H1 (cell line): ENCODE data around the gene ITGA6. TPM values are rescaled to one million over a fixed set of nuclear protein-coding genes. Genes with fewer than 3 reads are reported as not detected.

Source experiments
- CTCF ChIA-PET: fragments of 300-600 bp; sonication (Branson Sonifier 250); formaldehyde crosslinking; loops from one replicate; lab custom pipeline; 2021; ENCODE audit not compliant: partially characterized antibody; lab: Charles Lee
- POLR2A ChIA-PET: fragments of 300-600 bp; sonication (Branson Sonifier 250); formaldehyde crosslinking; loops from one replicate; lab custom pipeline; 2021; ENCODE audit warnings: inconsistent platforms; ENCODE audit not compliant: partially characterized antibody; lab: Charles Lee
- DNase-seq, 2 experiments: peaks; one replicate each; pipeline versions ENCODE4 v3.0.0 to v3.0.0-alpha.2; 2010 to 2022; ENCODE audit warnings: low spot score in 2 of 2, low read depth in 1 of 2, mixed read lengths in 1 of 2
- FAIRE-seq: peaks from 2 replicates; lab custom pipeline; 2011; peaks lifted over from hg19 to GRCh38; lab: Jason Lieb, UNC
- H2AFZ ChIP-seq: 2 replicates; pipeline ENCODE4 v1.8.1; 2012; ENCODE audit warnings: low read length, inconsistent platforms
- H2AK5ac ChIP-seq: 2 replicates; pipeline ENCODE4 v1.6.1; 2013; ENCODE audit warnings: low read depth, low read length
- H2BK120ac ChIP-seq: replicated peaks from 2 replicates; pipeline ENCODE3; 2013; ENCODE audit warnings: low read depth, low read length, inconsistent platforms
- H2BK12ac ChIP-seq: 2 replicates; pipeline ENCODE4 v1.6.1; 2013; ENCODE audit warnings: low read depth, low read length
- H2BK15ac ChIP-seq: 2 replicates; pipeline ENCODE4 v1.6.1; 2013; ENCODE audit warnings: low read length
- H2BK20ac ChIP-seq: 2 replicates; pipeline ENCODE4 v1.6.1; 2013; ENCODE audit warnings: low read length
- H2BK5ac ChIP-seq: 2 replicates; pipeline ENCODE4 v1.6.1; 2013; ENCODE audit warnings: low read depth, low read length
- H3K14ac ChIP-seq: 2 replicates; pipeline ENCODE4 v1.6.1; 2013; ENCODE audit warnings: inconsistent platforms; ENCODE audit not compliant: insufficient read length
- H3K18ac ChIP-seq: 2 replicates; pipeline ENCODE4 v1.6.1; 2013; ENCODE audit warnings: low read length; ENCODE audit errors: extremely low read depth
- H3K23ac ChIP-seq: 2 replicates; pipeline ENCODE4 v1.6.1; 2013; ENCODE audit warnings: inconsistent platforms; ENCODE audit not compliant: insufficient read length
- H3K23me2 ChIP-seq: 2 replicates; pipeline ENCODE4 v1.6.1; 2013; ENCODE audit warnings: low read depth, low read length
- H3K27ac ChIP-seq: 2 replicates; pipeline ENCODE4 v1.6.1; 2011; ENCODE audit warnings: low read depth, low read length, inconsistent platforms
- H3K27me3 ChIP-seq, 4 experiments: replicated peaks in 1 of 4; 1 replicate in 1 of 4; 2 replicates in 3 of 4; pipeline versions ENCODE4 v1.6.1 to v1.8.1; 2011 to 2013; ENCODE audit warnings: low read length in 3 of 4, mild to moderate bottlenecking in 3 of 4, inconsistent platforms in 2 of 4, mixed read lengths in 2 of 4, moderate library complexity in 1 of 4; ENCODE audit not compliant: control insufficient read depth in 3 of 4, insufficient read depth in 3 of 4; ENCODE audit errors: extremely low read depth in 1 of 4
- H3K36me3 ChIP-seq, 4 experiments: 2 replicates each; pipeline versions ENCODE4 v1.6.1 to v1.8.1; 2011 to 2013; ENCODE audit warnings: mild to moderate bottlenecking in 4 of 4, low read length in 3 of 4, moderate library complexity in 2 of 4, control low read depth in 1 of 4, inconsistent platforms in 1 of 4; ENCODE audit not compliant: insufficient read depth in 4 of 4, control insufficient read depth in 2 of 4
- H3K4ac ChIP-seq: replicated peaks from 2 replicates; pipeline ENCODE3; 2013; ENCODE audit warnings: low read length, low read depth, mixed read lengths, inconsistent platforms; ENCODE audit not compliant: insufficient read length
- H3K4me1 ChIP-seq, 4 experiments: replicated peaks in 1 of 4; 1 replicate in 1 of 4; 2 replicates in 3 of 4; pipeline versions ENCODE4 v1.6.1 to v1.8.1; 2011 to 2013; ENCODE audit warnings: low read length in 3 of 4, inconsistent platforms in 2 of 4, mixed read lengths in 1 of 4; ENCODE audit not compliant: insufficient read depth in 4 of 4, control insufficient read depth in 3 of 4
- H3K4me2 ChIP-seq, 2 experiments: 2 replicates each; pipeline versions ENCODE4 v1.6.1 to v1.8.1; 2011 to 2013; ENCODE audit warnings: low read depth in 2 of 2, low read length in 2 of 2, control low read depth in 1 of 2, inconsistent platforms in 1 of 2, mild to moderate bottlenecking in 1 of 2; ENCODE audit not compliant: insufficient read depth in 1 of 2
- H3K4me3 ChIP-seq, 4 experiments: fragments of 200-600, 300-600 bp in 1 of 4; sonication (generic), shearing (Covaris generic), sonication (Bioruptor Twin) in 1 of 4; 2 replicates each; pipeline versions ENCODE4 v1.5.1 to v1.8.1; 2011 to 2016; ENCODE audit warnings: low read length in 4 of 4, low read depth in 3 of 4, control low read depth in 2 of 4, inconsistent platforms in 2 of 4, mild to moderate bottlenecking in 2 of 4, mixed read lengths in 1 of 4, moderate library complexity in 1 of 4; ENCODE audit not compliant: insufficient read depth in 2 of 4; ENCODE audit errors: extremely low read depth in 1 of 4
- H3K56ac ChIP-seq: replicated peaks from 2 replicates; pipeline ENCODE3; 2013; ENCODE audit warnings: low read depth, mild to moderate bottlenecking, mixed read lengths, low read length, inconsistent platforms; ENCODE audit not compliant: insufficient read length
- H3K79me1 ChIP-seq: 2 replicates; pipeline ENCODE4 v1.6.1; 2013; ENCODE audit warnings: low read depth, low read length, control low read depth
- H3K79me2 ChIP-seq, 2 experiments: 2 replicates each; pipeline versions ENCODE4 v1.6.1 to v1.8.1; 2012 to 2013; ENCODE audit warnings: low read length in 2 of 2, mild to moderate bottlenecking in 2 of 2, inconsistent platforms in 1 of 2; ENCODE audit not compliant: insufficient read depth in 2 of 2, control insufficient read depth in 1 of 2
- H3K9ac ChIP-seq, 4 experiments: replicated peaks in 1 of 4; 1 replicate in 1 of 4; 2 replicates in 3 of 4; pipeline versions ENCODE4 v1.6.1 to v1.8.1; 2011 to 2013; ENCODE audit warnings: low read depth in 3 of 4, low read length in 3 of 4, control low read depth in 2 of 4, mild to moderate bottlenecking in 2 of 4, moderate library complexity in 2 of 4, inconsistent platforms in 1 of 4; ENCODE audit errors: extremely low read depth in 1 of 4
- H3K9me3 ChIP-seq, 2 experiments: 2 replicates each; pipeline versions ENCODE4 v1.6.1 to v1.8.1; 2012 to 2013; ENCODE audit warnings: mild to moderate bottlenecking in 2 of 2, moderate library complexity in 2 of 2, control low read depth in 1 of 2, inconsistent platforms in 1 of 2, low read depth in 1 of 2, low read length in 1 of 2, mixed read lengths in 1 of 2; ENCODE audit not compliant: insufficient read depth in 2 of 2
- H4K20me1 ChIP-seq, 2 experiments: replicated peaks in 1 of 2; 2 replicates each; pipeline versions ENCODE3 to v1.8.1; 2011 to 2013; ENCODE audit warnings: inconsistent platforms in 2 of 2, low read length in 2 of 2, mild to moderate bottlenecking in 1 of 2; ENCODE audit not compliant: insufficient read depth in 2 of 2, control insufficient read depth in 1 of 2
- H4K5ac ChIP-seq: 2 replicates; pipeline ENCODE4 v1.6.1; 2013; ENCODE audit warnings: low read length, low read depth, mixed read lengths, inconsistent platforms; ENCODE audit not compliant: insufficient read length
- H4K8ac ChIP-seq: 2 replicates; pipeline ENCODE4 v1.8.0; 2013; ENCODE audit warnings: mild to moderate bottlenecking, moderate library complexity, low read length, inconsistent platforms; ENCODE audit not compliant: insufficient read depth; ENCODE audit errors: extremely low read depth
- H4K91ac ChIP-seq: replicated peaks from 2 replicates; pipeline ENCODE3; 2013; ENCODE audit warnings: low read length, mixed read lengths, inconsistent platforms; ENCODE audit not compliant: insufficient read length
- CBX5 ChIP-seq: fragments of 300-800, 300-1000 bp; sonication (generic); IDR thresholded peaks from 2 replicates; pipeline ENCODE4 v1.7.1; 2016; ENCODE audit warnings: antibody characterized with exemption, low read length, low read depth
- CEBPB ChIP-seq: IDR thresholded peaks from 2 replicates; pipeline ENCODE4 v1.6.1; 2012; ENCODE audit warnings: low read depth, low read length
- EZH2 ChIP-seq: fragments of 200-600 bp; sonication (generic); IDR thresholded peaks from 2 replicates; pipeline ENCODE4 v1.7.1; 2012; ENCODE audit warnings: low read depth, mild to moderate bottlenecking, moderate library complexity, low read length, inconsistent platforms; ENCODE audit not compliant: severe bottlenecking
- MAFK ChIP-seq: IDR thresholded peaks from 2 replicates; pipeline ENCODE4 v1.6.1; 2012; ENCODE audit warnings: low read depth, mild to moderate bottlenecking, improper control_type of control experiment, low read length
- POU5F1 ChIP-seq: IDR thresholded peaks from 2 replicates; pipeline ENCODE4 v1.6.1; 2011; ENCODE audit warnings: low read depth, mild to moderate bottlenecking, low read length, moderate library complexity
- RXRA ChIP-seq: IDR thresholded peaks from 2 replicates; pipeline ENCODE4 v1.6.1; 2011; ENCODE audit warnings: low read depth, mild to moderate bottlenecking, low read length, moderate library complexity; ENCODE audit not compliant: insufficient read depth
- SIX5 ChIP-seq: IDR thresholded peaks from 2 replicates; pipeline ENCODE4 v1.6.1; 2011; ENCODE audit warnings: mild to moderate bottlenecking, low read depth, low read length
- WGBS, 2 experiments: shearing (Covaris generic) in 1 of 2; methylation state at CpG; one replicate each; pipeline versions ENCODE4 v1.1.6 to v1.1.7; 2013 to 2015; ENCODE audit warnings: low lambda C conversion rate in 2 of 2, mixed read lengths in 2 of 2, inconsistent platforms in 1 of 2, low coverage in 1 of 2, missing lambda C conversion rate in 1 of 2; ENCODE audit not compliant: insufficient replicate concordance in 2 of 2, insufficient coverage in 1 of 2, insufficient read length in 1 of 2; ENCODE audit errors: extremely low coverage in 1 of 2, missing lambda C conversion rate in 1 of 2; 5-methylcytosine and 5-hydroxymethylcytosine counted together
- polyA plus RNA-seq, 7 experiments: library from polyadenylated mRNA; depleted of rRNA in 3 of 7; stranded (reverse) in 5 of 7; unstranded in 2 of 7; fragments of >200 nt in 5 of 7; fragments of 200-250 nt in 2 of 7; gene quantifications; 1 replicate in 5 of 7; 2 replicates in 1 of 7; 4 replicates in 1 of 7; pipeline versions ENCODE4 v1.2.1 to v1.2.3, GENCODE V29; 2011 to 2013; ENCODE audit warnings: missing spikeins in 2 of 7, mixed read lengths in 2 of 7
- total RNA-seq: library from RNA; stranded (reverse); fragmentation: NEBNext Ultra II Directional; extraction: Animal tissue kit (Norgen Biotek cat#: 25700); gene quantifications from 2 replicates; pipeline ENCODE4 v1.2.1, GENCODE V29; 2021

ITGA6 gene
- total and polyA plus RNA-seq, 2 of the 8 experiments (the other 6 are each of a cell fraction or from before 2014, with no cell fraction given), result 26.9 to 118 TPM

DNA sequence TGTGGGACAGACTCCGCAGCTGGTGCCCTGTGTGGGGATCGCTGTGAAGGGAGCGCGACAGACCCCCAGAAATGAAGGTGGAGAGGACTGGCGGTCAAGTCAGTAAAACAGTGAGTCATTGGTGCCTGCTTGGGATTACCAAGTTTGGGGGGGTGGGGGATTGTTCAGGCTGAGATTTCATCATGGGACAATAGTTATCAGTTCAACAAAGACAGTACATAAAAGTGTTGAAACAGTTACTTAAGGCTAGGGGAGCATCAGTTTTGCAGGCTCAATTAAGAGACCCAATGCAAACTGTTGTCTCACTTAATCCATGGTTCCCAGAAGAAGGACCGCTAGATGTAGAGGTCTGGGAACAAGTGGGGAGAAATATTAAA, 86.1 kb downstream of the ITGA6 start:
- H4K5ac ChIP-seq, result no peak overlapping the region
- no peak overlapping the region for H3K56ac ChIP-seq
- no peak overlapping the region for H3K4me2 ChIP-seq
- H2BK12ac ChIP-seq, result no peak overlapping the region
- peaks cover 0 to 23% (median 5%) of the 10 kb centered on the region in 4 experiments; a peak in 3 of 8 replicates for H3K36me3 ChIP-seq
- no peak overlapping the region for H3K14ac ChIP-seq
- H2BK15ac ChIP-seq, result no peak overlapping the region
- no peaks in the 10 kb centered on the region for H3K79me2 ChIP-seq
- H3K79me1 ChIP-seq, result no peaks in the 10 kb centered on the region
- no peak overlapping the region for H2AFZ ChIP-seq
- no peak overlapping the region for H3K27ac ChIP-seq
- ChIA-PET CTCF (interaction anchor here (0.8 kb wide), 1 partner anchor 162 kb away, joined by 3 read pairs; no protein-coding TSS in a partner anchor), POLR2A (no interaction called here)
- H3K23me2 ChIP-seq, result no peaks in the 10 kb centered on the region
- H3K18ac ChIP-seq, result no peak overlapping the region
- H2BK20ac ChIP-seq, result no peak overlapping the region
- FAIRE-seq (no peak), DNase-seq (no peak)
- H3K4ac ChIP-seq, result no peak overlapping the region
- H3K4me1 ChIP-seq, result no peaks in the 10 kb centered on the region
- no peak overlapping the region for H4K91ac ChIP-seq
- H4K8ac ChIP-seq, result no peak overlapping the region
- H2BK120ac ChIP-seq, result no peak overlapping the region
- WGBS, 2 experiments, result 96% methylated on average over 6 of the region's 6 CpGs; no CpG with 5 or more reads in 1 of the 2 experiments
- H3K9ac ChIP-seq, result no peak overlapping the region
- no peak overlapping the region for H3K4me3 ChIP-seq
- H3K9me3 ChIP-seq, result peaks cover 28 to 37% of the 10 kb centered on the region in 2 experiments
- H2BK5ac ChIP-seq, result no peak overlapping the region
- no peaks in the 10 kb centered on the region for H3K27me3 ChIP-seq
- H4K20me1 ChIP-seq, result no peaks in the 10 kb centered on the region
- H3K23ac ChIP-seq, result no peak overlapping the region
- no peak overlapping the region for H2AK5ac ChIP-seq
- TF ChIP-seq RXRA (no peak), POU5F1 (no peak), CBX5 (no peak), SIX5 (no peak), EZH2 (no peak), MAFK (no peak), CEBPB (no peak)
